H1 (cell line): Measurements from ENCODE around the gene UGT1A10. TPM values are rescaled to one million over a fixed set of nuclear protein-coding genes. Genes with fewer than 3 reads are reported as not detected.

Source experiments
- CTCF ChIA-PET: fragments of 300-600 bp; sonication (Branson Sonifier 250); formaldehyde crosslinking; loops from one replicate; lab custom pipeline; 2021; ENCODE audit not compliant: partially characterized antibody; lab: Charles Lee
- POLR2A ChIA-PET: fragments of 300-600 bp; sonication (Branson Sonifier 250); formaldehyde crosslinking; loops from one replicate; lab custom pipeline; 2021; ENCODE audit warnings: inconsistent platforms; ENCODE audit not compliant: partially characterized antibody; lab: Charles Lee
- DNase-seq, 2 experiments: peaks; one replicate each; pipeline versions ENCODE4 v3.0.0 to v3.0.0-alpha.2; 2010 to 2022; ENCODE audit warnings: low spot score in 2 of 2, low read depth in 1 of 2, mixed read lengths in 1 of 2
- FAIRE-seq: peaks from 2 replicates; lab custom pipeline; 2011; peaks lifted over from hg19 to GRCh38; lab: Jason Lieb, UNC
- H2AFZ ChIP-seq: 2 replicates; pipeline ENCODE4 v1.8.1; 2012; ENCODE audit warnings: low read length, inconsistent platforms
- H2AK5ac ChIP-seq: 2 replicates; pipeline ENCODE4 v1.6.1; 2013; ENCODE audit warnings: low read depth, low read length
- H2BK120ac ChIP-seq: replicated peaks from 2 replicates; pipeline ENCODE3; 2013; ENCODE audit warnings: low read depth, low read length, inconsistent platforms
- H2BK12ac ChIP-seq: 2 replicates; pipeline ENCODE4 v1.6.1; 2013; ENCODE audit warnings: low read depth, low read length
- H2BK15ac ChIP-seq: 2 replicates; pipeline ENCODE4 v1.6.1; 2013; ENCODE audit warnings: low read length
- H2BK20ac ChIP-seq: 2 replicates; pipeline ENCODE4 v1.6.1; 2013; ENCODE audit warnings: low read length
- H2BK5ac ChIP-seq: 2 replicates; pipeline ENCODE4 v1.6.1; 2013; ENCODE audit warnings: low read depth, low read length
- H3K14ac ChIP-seq: 2 replicates; pipeline ENCODE4 v1.6.1; 2013; ENCODE audit warnings: inconsistent platforms; ENCODE audit not compliant: insufficient read length
- H3K18ac ChIP-seq: 2 replicates; pipeline ENCODE4 v1.6.1; 2013; ENCODE audit warnings: low read length; ENCODE audit errors: extremely low read depth
- H3K23ac ChIP-seq: 2 replicates; pipeline ENCODE4 v1.6.1; 2013; ENCODE audit warnings: inconsistent platforms; ENCODE audit not compliant: insufficient read length
- H3K23me2 ChIP-seq: 2 replicates; pipeline ENCODE4 v1.6.1; 2013; ENCODE audit warnings: low read depth, low read length
- H3K27ac ChIP-seq: 2 replicates; pipeline ENCODE4 v1.6.1; 2011; ENCODE audit warnings: low read depth, low read length, inconsistent platforms
- H3K27me3 ChIP-seq, 4 experiments: replicated peaks in 1 of 4; 1 replicate in 1 of 4; 2 replicates in 3 of 4; pipeline versions ENCODE4 v1.6.1 to v1.8.1; 2011 to 2013; ENCODE audit warnings: low read length in 3 of 4, mild to moderate bottlenecking in 3 of 4, inconsistent platforms in 2 of 4, mixed read lengths in 2 of 4, moderate library complexity in 1 of 4; ENCODE audit not compliant: control insufficient read depth in 3 of 4, insufficient read depth in 3 of 4; ENCODE audit errors: extremely low read depth in 1 of 4
- H3K36me3 ChIP-seq, 4 experiments: 2 replicates each; pipeline versions ENCODE4 v1.6.1 to v1.8.1; 2011 to 2013; ENCODE audit warnings: mild to moderate bottlenecking in 4 of 4, low read length in 3 of 4, moderate library complexity in 2 of 4, control low read depth in 1 of 4, inconsistent platforms in 1 of 4; ENCODE audit not compliant: insufficient read depth in 4 of 4, control insufficient read depth in 2 of 4
- H3K4ac ChIP-seq: replicated peaks from 2 replicates; pipeline ENCODE3; 2013; ENCODE audit warnings: low read length, low read depth, mixed read lengths, inconsistent platforms; ENCODE audit not compliant: insufficient read length
- H3K4me1 ChIP-seq, 4 experiments: replicated peaks in 1 of 4; 1 replicate in 1 of 4; 2 replicates in 3 of 4; pipeline versions ENCODE4 v1.6.1 to v1.8.1; 2011 to 2013; ENCODE audit warnings: low read length in 3 of 4, inconsistent platforms in 2 of 4, mixed read lengths in 1 of 4; ENCODE audit not compliant: insufficient read depth in 4 of 4, control insufficient read depth in 3 of 4
- H3K4me2 ChIP-seq, 2 experiments: 2 replicates each; pipeline versions ENCODE4 v1.6.1 to v1.8.1; 2011 to 2013; ENCODE audit warnings: low read depth in 2 of 2, low read length in 2 of 2, control low read depth in 1 of 2, inconsistent platforms in 1 of 2, mild to moderate bottlenecking in 1 of 2; ENCODE audit not compliant: insufficient read depth in 1 of 2
- H3K4me3 ChIP-seq, 4 experiments: fragments of 200-600, 300-600 bp in 1 of 4; sonication (generic), shearing (Covaris generic), sonication (Bioruptor Twin) in 1 of 4; 2 replicates each; pipeline versions ENCODE4 v1.5.1 to v1.8.1; 2011 to 2016; ENCODE audit warnings: low read length in 4 of 4, low read depth in 3 of 4, control low read depth in 2 of 4, inconsistent platforms in 2 of 4, mild to moderate bottlenecking in 2 of 4, mixed read lengths in 1 of 4, moderate library complexity in 1 of 4; ENCODE audit not compliant: insufficient read depth in 2 of 4; ENCODE audit errors: extremely low read depth in 1 of 4
- H3K56ac ChIP-seq: replicated peaks from 2 replicates; pipeline ENCODE3; 2013; ENCODE audit warnings: low read depth, mild to moderate bottlenecking, mixed read lengths, low read length, inconsistent platforms; ENCODE audit not compliant: insufficient read length
- H3K79me1 ChIP-seq: 2 replicates; pipeline ENCODE4 v1.6.1; 2013; ENCODE audit warnings: low read depth, low read length, control low read depth
- H3K79me2 ChIP-seq, 2 experiments: 2 replicates each; pipeline versions ENCODE4 v1.6.1 to v1.8.1; 2012 to 2013; ENCODE audit warnings: low read length in 2 of 2, mild to moderate bottlenecking in 2 of 2, inconsistent platforms in 1 of 2; ENCODE audit not compliant: insufficient read depth in 2 of 2, control insufficient read depth in 1 of 2
- H3K9ac ChIP-seq, 4 experiments: replicated peaks in 1 of 4; 1 replicate in 1 of 4; 2 replicates in 3 of 4; pipeline versions ENCODE4 v1.6.1 to v1.8.1; 2011 to 2013; ENCODE audit warnings: low read depth in 3 of 4, low read length in 3 of 4, control low read depth in 2 of 4, mild to moderate bottlenecking in 2 of 4, moderate library complexity in 2 of 4, inconsistent platforms in 1 of 4; ENCODE audit errors: extremely low read depth in 1 of 4
- H3K9me3 ChIP-seq, 2 experiments: 2 replicates each; pipeline versions ENCODE4 v1.6.1 to v1.8.1; 2012 to 2013; ENCODE audit warnings: mild to moderate bottlenecking in 2 of 2, moderate library complexity in 2 of 2, control low read depth in 1 of 2, inconsistent platforms in 1 of 2, low read depth in 1 of 2, low read length in 1 of 2, mixed read lengths in 1 of 2; ENCODE audit not compliant: insufficient read depth in 2 of 2
- H4K20me1 ChIP-seq, 2 experiments: replicated peaks in 1 of 2; 2 replicates each; pipeline versions ENCODE3 to v1.8.1; 2011 to 2013; ENCODE audit warnings: inconsistent platforms in 2 of 2, low read length in 2 of 2, mild to moderate bottlenecking in 1 of 2; ENCODE audit not compliant: insufficient read depth in 2 of 2, control insufficient read depth in 1 of 2
- H4K5ac ChIP-seq: 2 replicates; pipeline ENCODE4 v1.6.1; 2013; ENCODE audit warnings: low read length, low read depth, mixed read lengths, inconsistent platforms; ENCODE audit not compliant: insufficient read length
- H4K8ac ChIP-seq: 2 replicates; pipeline ENCODE4 v1.8.0; 2013; ENCODE audit warnings: mild to moderate bottlenecking, moderate library complexity, low read length, inconsistent platforms; ENCODE audit not compliant: insufficient read depth; ENCODE audit errors: extremely low read depth
- H4K91ac ChIP-seq: replicated peaks from 2 replicates; pipeline ENCODE3; 2013; ENCODE audit warnings: low read length, mixed read lengths, inconsistent platforms; ENCODE audit not compliant: insufficient read length
- BCL11A ChIP-seq, 2 experiments: IDR thresholded peaks; one replicate each; pipeline ENCODE4 v1.6.1; 2011; ENCODE audit warnings: low read depth in 2 of 2, low read length in 2 of 2, mild to moderate bottlenecking in 2 of 2
- CEBPB ChIP-seq: IDR thresholded peaks from 2 replicates; pipeline ENCODE4 v1.6.1; 2012; ENCODE audit warnings: low read depth, low read length
- GABPA ChIP-seq: IDR thresholded peaks from 2 replicates; pipeline ENCODE4 v1.6.1; 2011; ENCODE audit warnings: mild to moderate bottlenecking, low read length, moderate library complexity, borderline replicate concordance; ENCODE audit not compliant: insufficient read depth
- HDAC6 ChIP-seq: IDR thresholded peaks from one replicate; pipeline ENCODE4 v1.7.1; 2012; ENCODE audit warnings: low read depth, mild to moderate bottlenecking, inconsistent platforms, low read length, moderate library complexity
- JUND ChIP-seq: IDR thresholded peaks from 2 replicates; pipeline ENCODE4 v1.6.1; 2011; ENCODE audit warnings: mild to moderate bottlenecking, improper control_type of control experiment, low read length
- PHF8 ChIP-seq: fragments of 200-600 bp; sonication (generic); conservative IDR thresholded peaks from 2 replicates; pipeline ENCODE4 v1.7.1; 2012; ENCODE audit warnings: low read depth, mild to moderate bottlenecking, inconsistent platforms, low read length, moderate library complexity
- POLR2A ChIP-seq, 2 experiments: IDR thresholded peaks; 1 replicate in 1 of 2; 2 replicates in 1 of 2; pipeline ENCODE4 v1.6.1; 2011; ENCODE audit warnings: low read depth in 2 of 2, low read length in 2 of 2, mild to moderate bottlenecking in 2 of 2; ENCODE audit errors: control extremely low read depth in 1 of 2
- SIX5 ChIP-seq: IDR thresholded peaks from 2 replicates; pipeline ENCODE4 v1.6.1; 2011; ENCODE audit warnings: mild to moderate bottlenecking, low read depth, low read length
- TAF1 ChIP-seq: IDR thresholded peaks from 2 replicates; pipeline ENCODE4 v1.6.1; 2011; ENCODE audit warnings: mild to moderate bottlenecking, low read depth, low read length
- TEAD4 ChIP-seq: IDR thresholded peaks from 2 replicates; pipeline ENCODE4 v1.6.1; 2012; ENCODE audit warnings: low read depth, low read length, inconsistent platforms, mixed read lengths
- WGBS, 2 experiments: shearing (Covaris generic) in 1 of 2; methylation state at CpG; one replicate each; pipeline versions ENCODE4 v1.1.6 to v1.1.7; 2013 to 2015; ENCODE audit warnings: low lambda C conversion rate in 2 of 2, mixed read lengths in 2 of 2, inconsistent platforms in 1 of 2, low coverage in 1 of 2, missing lambda C conversion rate in 1 of 2; ENCODE audit not compliant: insufficient replicate concordance in 2 of 2, insufficient coverage in 1 of 2, insufficient read length in 1 of 2; ENCODE audit errors: extremely low coverage in 1 of 2, missing lambda C conversion rate in 1 of 2; 5-methylcytosine and 5-hydroxymethylcytosine counted together
- polyA plus RNA-seq, 7 experiments: library from polyadenylated mRNA; depleted of rRNA in 3 of 7; stranded (reverse) in 5 of 7; unstranded in 2 of 7; fragments of >200 nt in 5 of 7; fragments of 200-250 nt in 2 of 7; gene quantifications; 1 replicate in 5 of 7; 2 replicates in 1 of 7; 4 replicates in 1 of 7; pipeline versions ENCODE4 v1.2.1 to v1.2.3, GENCODE V29; 2011 to 2013; ENCODE audit warnings: missing spikeins in 2 of 7, mixed read lengths in 2 of 7
- total RNA-seq: library from RNA; stranded (reverse); fragmentation: NEBNext Ultra II Directional; extraction: Animal tissue kit (Norgen Biotek cat#: 25700); gene quantifications from 2 replicates; pipeline ENCODE4 v1.2.1, GENCODE V29; 2021
- TF ChIP-seq, protein P1 (sequence below): IDR thresholded peaks from 2 replicates; pipeline ENCODE4 v1.6.1; 2011; ENCODE audit warnings: low read depth, mild to moderate bottlenecking, low read length; ENCODE audit not compliant: insufficient read depth

UGT1A10 gene
- total and polyA plus RNA-seq, 2 of the 8 experiments (the other 6 are each of a cell fraction or from before 2014, with no cell fraction given), result not detected

DNA sequence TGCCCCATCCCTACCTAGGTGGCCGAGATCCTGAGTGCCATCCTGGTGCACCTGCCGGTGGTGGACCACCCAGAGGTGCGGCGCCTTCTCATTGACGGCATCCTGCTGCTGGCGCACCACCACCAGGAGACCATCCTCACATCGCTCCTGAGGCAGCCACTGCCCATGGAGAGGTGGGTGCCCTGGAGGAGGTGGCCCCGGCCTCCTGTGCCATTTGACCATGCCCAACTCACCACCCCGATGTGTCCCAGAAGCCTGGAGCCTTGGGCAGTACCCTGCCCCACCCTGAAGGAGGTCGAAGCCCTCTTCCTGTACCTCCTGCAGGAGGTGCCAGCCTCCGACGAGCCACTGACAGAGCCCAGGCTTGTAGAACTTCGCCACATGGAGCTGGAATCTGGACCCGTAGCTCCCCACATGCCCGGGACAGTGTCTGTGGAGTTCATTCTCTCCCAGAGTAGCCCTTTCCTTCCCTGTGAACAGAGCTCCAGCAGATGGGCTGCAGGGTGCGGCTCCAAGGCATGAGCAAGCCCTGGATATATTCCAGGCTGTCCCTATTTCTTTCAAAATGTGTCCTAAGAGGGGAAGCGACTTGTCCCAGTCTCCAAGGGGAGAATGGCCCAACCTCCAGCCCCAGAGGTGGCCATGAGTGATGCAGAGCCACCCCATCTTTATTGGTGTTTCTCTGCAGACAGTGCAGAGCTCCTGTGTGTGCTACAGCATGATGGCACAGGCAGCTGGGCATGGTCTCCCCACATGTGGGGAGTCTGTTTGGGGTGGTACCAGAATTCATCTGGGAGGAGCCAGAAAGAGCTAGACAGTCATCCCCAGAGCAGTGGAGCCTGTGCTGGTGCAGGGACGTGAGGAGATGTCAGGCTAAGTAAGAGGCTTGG, 183.9 kb downstream of the UGT1A10 start:
- no peak overlapping the region for H2BK15ac ChIP-seq
- 93% methylated on average over 18 of the region's 18 CpGs; no CpG with 5 or more reads in 1 of the 2 experiments for WGBS, 2 experiments

More for the DNA sequence above, 183.9 kb downstream of the UGT1A10 start:
- TF ChIP-seq TAF1, result no peak
- TF ChIP-seq BCL11A (IDR thresholded peaks at IDR 0.05; ENCODE audit: low read depth in 2 of 2, low read length in 2 of 2), result no peak
- no peak for TF ChIP-seq TEAD4
- no peak for TF ChIP-seq POLR2A (IDR thresholded peaks at IDR 0.05; ENCODE audit: control extremely low read depth in 1 of 2, low read depth in 2 of 2, low read length in 2 of 2)
- no peak for TF ChIP-seq CEBPB
- no peak for TF ChIP-seq HDAC6
- TF ChIP-seq, protein P1, sequence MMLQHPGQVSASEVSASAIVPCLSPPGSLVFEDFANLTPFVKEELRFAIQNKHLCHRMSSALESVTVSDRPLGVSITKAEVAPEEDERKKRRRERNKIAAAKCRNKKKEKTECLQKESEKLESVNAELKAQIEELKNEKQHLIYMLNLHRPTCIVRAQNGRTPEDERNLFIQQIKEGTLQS, result no peak
- no peak for TF ChIP-seq SIX5
- TF ChIP-seq JUND, result no peak
- TF ChIP-seq PHF8, result no peak
- no peak for TF ChIP-seq GABPA
- H2AFZ ChIP-seq, result no peak overlapping the region
- H4K8ac ChIP-seq, result no peak overlapping the region
- POLR2A ChIA-PET, result no interaction called here
- H3K23me2 ChIP-seq, result no peaks in the 10 kb centered on the region
- H3K27me3 ChIP-seq, result no peaks in the 10 kb centered on the region
- CTCF ChIA-PET, result interaction anchor here (1.0 to 1.2 kb wide), 2 partner anchors 109 to 394 kb away, joined by 3 to 4 read pairs; no protein-coding TSS in a partner anchor
- H4K20me1 ChIP-seq, result no peaks in the 10 kb centered on the region
- no peak overlapping the region for H3K18ac ChIP-seq
- H4K5ac ChIP-seq, result no peak overlapping the region
- H3K79me2 ChIP-seq, result no peaks in the 10 kb centered on the region
- H4K91ac ChIP-seq, result no peak overlapping the region
- no peak overlapping the region for H3K4ac ChIP-seq
- H3K23ac ChIP-seq, result no peak overlapping the region
- H3K79me1 ChIP-seq, result no peaks in the 10 kb centered on the region
- H2AK5ac ChIP-seq, result no peak overlapping the region
- no peak overlapping the region for H3K27ac ChIP-seq
- H2BK120ac ChIP-seq, result no peak overlapping the region
- no peaks in the 10 kb centered on the region for H3K9me3 ChIP-seq
- H3K36me3 ChIP-seq, result no peaks in the 10 kb centered on the region
- no peak overlapping the region for H2BK5ac ChIP-seq
- no peak for DNase-seq
- no peak overlapping the region for H3K56ac ChIP-seq
- no peak overlapping the region for H3K14ac ChIP-seq
- no peak overlapping the region for H2BK20ac ChIP-seq
- no peak overlapping the region for H3K4me2 ChIP-seq
- no peak overlapping the region for H3K4me3 ChIP-seq
- H2BK12ac ChIP-seq, result no peak overlapping the region
- FAIRE-seq, result no peak
- no peaks in the 10 kb centered on the region for H3K4me1 ChIP-seq
- H3K9ac ChIP-seq, result no peak overlapping the region
